Uterus (tissue), 2 donors: Measurements from ENCODE around the gene BBX.

ENCODE experiments used
- CTCF ChIP-seq, 4 experiments: fragments of 200-600 bp in 2 of 4; fragments of 450-650 bp in 2 of 4; sonication (generic) in 2 of 4; IDR thresholded peaks; one replicate each; pipeline ENCODE4 v1.5.1; 2016 to 2019; ENCODE audit warnings: antibody characterized with exemption in 4 of 4, mild to moderate bottlenecking in 2 of 4, moderate library complexity in 1 of 4
- POLR2A ChIP-seq, 2 donors: fragments of 450-650 bp; IDR thresholded peaks; one replicate each; pipeline ENCODE4 v1.6.1; 2016; ENCODE audit warnings: antibody characterized with exemption in 2 of 2, mild to moderate bottlenecking in 1 of 2, moderate library complexity in 1 of 2

- TF ChIP-seq CTCF (IDR thresholded peaks at IDR 0.05) (peak; percentile 33 to 47 (median 42)), POLR2A (IDR thresholded peaks at IDR 0.05) (no peak)
These were observed 51.9 kb downstream of the BBX start for GRCh38 chr3:107574650-107575049.
